Caco-2 (cell line): ENCODE results near the gene FAHD1. TPM values are rescaled to one million over a fixed set of nuclear protein-coding genes. Genes with fewer than 3 reads are reported as not detected.

ENCODE experiments used
- BruUV-seq: library from RNA; stranded (reverse); fragments of 400-500 nt; replicated peaks from 2 replicates; lab custom pipeline; 2021; lab: Mats Ljungman, UMichigan
- CTCF ChIA-PET: fragments of 300-600 bp; sonication (Branson Sonifier 250); formaldehyde crosslinking; loops from one replicate; lab custom pipeline; 2022; ENCODE audit warnings: antibody characterized with exemption; lab: Charles Lee
- POLR2A ChIA-PET: fragments of 300-600 bp; sonication (Branson Sonifier 250); formaldehyde crosslinking; loops from one replicate; lab custom pipeline; 2022; ENCODE audit warnings: antibody characterized with exemption; lab: Charles Lee
- DNase-seq, 2 experiments: peaks; one replicate each; pipeline versions ENCODE4 v3.0.0 to v3.0.0-alpha.2; 2020 to 2022
- H3K27me3 ChIP-seq: replicated peaks from 2 replicates; pipeline ENCODE4 v1.6.0; 2011; ENCODE audit warnings: low read length; ENCODE audit not compliant: control insufficient read depth, insufficient read depth
- H3K36me3 ChIP-seq: 2 replicates; pipeline ENCODE4 v1.5.1; 2011; ENCODE audit warnings: low read length; ENCODE audit not compliant: control insufficient read depth, insufficient read depth
- H3K4me1 ChIP-seq: fragments of 250-450 bp; sonication (Bioruptor Pico); 2 replicates; pipeline ENCODE4 v1.5.1; 2020; ENCODE audit warnings: mild to moderate bottlenecking
- H3K4me3 ChIP-seq: 2 replicates; pipeline ENCODE4 v1.5.1; 2011; ENCODE audit warnings: low read depth, mild to moderate bottlenecking, control low read depth, low read length
- H3K9me3 ChIP-seq: fragments of 250-450 bp; sonication (Bioruptor Pico); 2 replicates; pipeline ENCODE4 v1.5.1; 2020; ENCODE audit warnings: mild to moderate bottlenecking, moderate library complexity
- H3K27ac Mint-ChIP-seq: one replicate; pipeline ENCODE4 v1.8.0; 2022; ENCODE audit warnings: mixed read lengths; ENCODE audit not compliant: unreplicated experiment
- H3K27me3 Mint-ChIP-seq: one replicate; pipeline ENCODE4 v1.8.0; 2022; ENCODE audit warnings: mixed read lengths; ENCODE audit not compliant: insufficient read depth, unreplicated experiment
- H3K36me3 Mint-ChIP-seq: one replicate; pipeline ENCODE4 v1.8.0; 2022; ENCODE audit warnings: mild to moderate bottlenecking, mixed read lengths; ENCODE audit not compliant: insufficient read depth, unreplicated experiment
- H3K4me1 Mint-ChIP-seq: one replicate; pipeline ENCODE4 v1.8.0; 2022; ENCODE audit warnings: low read depth, mixed read lengths; ENCODE audit not compliant: unreplicated experiment
- H3K4me3 Mint-ChIP-seq: one replicate; pipeline ENCODE4 v1.8.0; 2022; ENCODE audit warnings: mild to moderate bottlenecking, moderate library complexity, mixed read lengths; ENCODE audit not compliant: unreplicated experiment
- H3K9me3 Mint-ChIP-seq: one replicate; pipeline ENCODE4 v1.8.0; 2022; ENCODE audit warnings: mixed read lengths; ENCODE audit not compliant: unreplicated experiment
- CTCF ChIP-seq, 2 experiments: fragments of 200-600 bp in 1 of 2; IDR thresholded peaks; 1 replicate in 1 of 2; 2 replicates in 1 of 2; pipeline versions ENCODE4 v1.5.1 to v1.8.0; 2011 to 2022; ENCODE audit warnings: antibody characterized with exemption in 1 of 2, control low read depth in 1 of 2, inconsistent platforms in 1 of 2, low read depth in 1 of 2, low read length in 1 of 2, mild to moderate bottlenecking in 1 of 2, moderate library complexity in 1 of 2; ENCODE audit not compliant: insufficient read depth in 1 of 2, severe bottlenecking in 1 of 2, unreplicated experiment in 1 of 2
- intact Hi-C: fragments of 100-400 bp; cut with micrococcal nuclease; formaldehyde crosslinking; loops from one replicate; pipeline ENCODE4 v1.10.0; 2022; ENCODE audit not compliant: unreplicated experiment
- total RNA-seq: library from RNA; stranded (reverse); gene quantifications from 2 replicates; pipeline ENCODE4 v1.2.3, GENCODE V29; 2022

The FAHD1 gene
- total RNA-seq, 1 experiment from 2014 or later = 16.5 TPM

DNA sequence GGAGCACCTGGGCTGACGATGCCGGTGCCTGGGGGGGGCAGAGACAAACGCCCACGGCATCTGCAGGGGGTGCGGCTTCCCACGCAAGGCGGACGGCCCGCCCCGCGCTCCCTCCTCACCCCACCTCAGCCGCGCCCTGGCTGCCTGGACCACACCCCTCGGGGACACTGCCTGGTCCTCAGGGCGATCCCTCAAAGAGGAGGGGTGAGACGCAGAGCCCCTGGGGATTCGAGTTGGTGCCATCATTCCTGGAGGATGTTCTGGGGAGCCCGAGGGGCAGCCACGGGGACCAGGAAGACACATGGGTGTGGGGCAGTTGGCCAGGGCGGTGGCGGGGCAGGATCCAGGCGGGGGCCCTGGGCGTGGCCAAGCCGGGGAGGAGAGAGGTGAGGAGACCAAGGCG lies 37.4 kb upstream of the FAHD1 start:
- no TSS peak for BruUV-seq
- POLR2A ChIA-PET = no interaction called here

GRCh38 chr16:1790261-1790610 lies 36.8 kb upstream of the FAHD1 start:
- CTCF ChIA-PET = no interaction called here
- Mint-ChIP-seq H3K27me3 (no peaks in the 10 kb centered on the region), H3K27ac (no peak overlapping the region), H3K4me3 (no peak overlapping the region), H3K4me1 (no peaks in the 10 kb centered on the region), H3K9me3 (no peaks in the 10 kb centered on the region), H3K36me3 (peaks cover 20% of the 10 kb centered on the region)
- intact Hi-C loops = no loop called here
- Histone ChIP-seq H3K27me3 (no peaks in the 10 kb centered on the region), H3K9me3 (no peaks in the 10 kb centered on the region), H3K4me1 (no peaks in the 10 kb centered on the region), H3K36me3 (no peaks in the 10 kb centered on the region), H3K4me3 (no peak overlapping the region)
- TF ChIP-seq CTCF (IDR thresholded peaks at IDR 0.05; ENCODE audit: insufficient read depth in 1 of 2, low read depth in 1 of 2, low read length in 1 of 2, severe bottlenecking in 1 of 2, unreplicated experiment in 1 of 2) = no peak
- DNase-seq = no peak
- BruUV-seq = no TSS peak
- POLR2A ChIA-PET = no interaction called here

More for the DNA sequence above, 37.4 kb upstream of the FAHD1 start:
- Mint-ChIP-seq H3K27me3 (no peaks in the 10 kb centered on the region), H3K27ac (no peak overlapping the region), H3K9me3 (no peaks in the 10 kb centered on the region), H3K4me3 (no peak overlapping the region), H3K4me1 (no peaks in the 10 kb centered on the region), H3K36me3 (peaks cover 23% of the 10 kb centered on the region)
- Histone ChIP-seq H3K9me3 (no peaks in the 10 kb centered on the region), H3K27me3 (no peaks in the 10 kb centered on the region), H3K4me1 (no peaks in the 10 kb centered on the region), H3K4me3 (no peak overlapping the region), H3K36me3 (peaks cover 2% of the 10 kb centered on the region; the same call in 1 of the 2 replicates)
- no peak for DNase-seq
- intact Hi-C loops = no loop called here
- CTCF ChIA-PET = no interaction called here
- TF ChIP-seq CTCF (IDR thresholded peaks at IDR 0.05; ENCODE audit: insufficient read depth in 1 of 2, low read depth in 1 of 2, low read length in 1 of 2, severe bottlenecking in 1 of 2, unreplicated experiment in 1 of 2) = no peak

GRCh38 chr16:1790611-1791255 lies 36.3 kb upstream of the FAHD1 start:
- DNase-seq = no peak
- ChIA-PET CTCF (no interaction called here), POLR2A (no interaction called here)
- no TSS peak for BruUV-seq
- Mint-ChIP-seq H3K9me3 (no peaks in the 10 kb centered on the region), H3K4me3 (no peak overlapping the region), H3K27me3 (no peaks in the 10 kb centered on the region), H3K4me1 (no peaks in the 10 kb centered on the region), H3K27ac (no peak overlapping the region), H3K36me3 (peaks cover 19% of the 10 kb centered on the region)
- Histone ChIP-seq H3K27me3 (no peaks in the 10 kb centered on the region), H3K4me3 (no peak overlapping the region), H3K36me3 (no peaks in the 10 kb centered on the region), H3K9me3 (no peaks in the 10 kb centered on the region), H3K4me1 (no peaks in the 10 kb centered on the region)
- TF ChIP-seq CTCF (IDR thresholded peaks at IDR 0.05; ENCODE audit: insufficient read depth in 1 of 2, low read depth in 1 of 2, low read length in 1 of 2, severe bottlenecking in 1 of 2, unreplicated experiment in 1 of 2) = no peak
- intact Hi-C loops = no loop called here
